HEK293 (cell line): Measurements from ENCODE around the gene MMP28.

Experiments
- CTCF ChIP-seq: fragments of 450-650 bp; formaldehyde crosslinking; IDR thresholded peaks from 2 replicates; pipeline ENCODE4 v1.5.1; 2016; ENCODE audit warnings: missing biosample characterization, missing genetic modification characterization
- ELK4 ChIP-seq: IDR thresholded peaks from 2 replicates; pipeline ENCODE4 v1.6.1; 2011; ENCODE audit warnings: mild to moderate bottlenecking, low read depth, low read length, borderline replicate concordance
- REST ChIP-seq: fragments of 450-650 bp; formaldehyde crosslinking; IDR thresholded peaks from 2 replicates; pipeline ENCODE4 v1.5.1; 2016; ENCODE audit warnings: missing biosample characterization, missing genetic modification characterization
- ZBTB44 ChIP-seq: fragments of 450-650 bp; IDR thresholded peaks from 2 replicates; pipeline ENCODE4 v1.5.1; 2018; ENCODE audit warnings: missing biosample characterization, mild to moderate bottlenecking, missing genetic modification characterization
- ZBTB8A ChIP-seq: fragments of 450-650 bp; formaldehyde crosslinking; IDR thresholded peaks from 2 replicates; pipeline ENCODE4 v1.5.1; 2016; ENCODE audit warnings: missing biosample characterization, missing genetic modification characterization
- ZFP41 ChIP-seq: fragments of 450-650 bp; formaldehyde crosslinking; IDR thresholded peaks from 2 replicates; pipeline ENCODE4 v1.5.1; 2016; ENCODE audit warnings: missing biosample characterization, missing genetic modification characterization, borderline replicate concordance
- ZNF169 ChIP-seq: fragments of 450-650 bp; formaldehyde crosslinking; IDR thresholded peaks from 2 replicates; pipeline ENCODE4 v1.5.1; 2016; ENCODE audit warnings: missing biosample characterization, missing genetic modification characterization
- ZNF416 ChIP-seq: fragments of 450-650 bp; formaldehyde crosslinking; IDR thresholded peaks from 2 replicates; pipeline ENCODE4 v1.5.1; 2016; ENCODE audit warnings: missing biosample characterization, missing genetic modification characterization
- ZNF514 ChIP-seq: fragments of 450-650 bp; formaldehyde crosslinking; IDR thresholded peaks from 2 replicates; pipeline ENCODE4 v1.5.1; 2016; ENCODE audit warnings: missing biosample characterization, missing genetic modification characterization
- ZNF660 ChIP-seq: fragments of 450-650 bp; IDR thresholded peaks from 2 replicates; pipeline ENCODE4 v1.5.1; 2018; ENCODE audit warnings: missing biosample characterization, mild to moderate bottlenecking, missing genetic modification characterization

GRCh38 chr17:35811759-35812158 is 16.3 kb upstream of the MMP28 start:
- TF ChIP-seq ZBTB44 (tag by site-specific recombination) (no peak), ZNF416 (no peak), CTCF (tag by site-specific recombination) (no peak), ZFP41 (tag by site-specific recombination) (no peak), ZNF660 (tag by site-specific recombination) (no peak), ZBTB8A (tag by site-specific recombination) (no peak), ZNF514 (tag by site-specific recombination) (no peak), ZNF169 (tag by site-specific recombination) (no peak), REST (no peak), ELK4 (no peak)
